HG02678 (cell line): ENCODE results near the gene ADCY5.
"Not testable (repeated sequence)": the region's sequence is repeated elsewhere in the genome, so short reads cannot be mapped to it uniquely, and the experiment has no call there.

Experiments
- ATAC-seq: cut with Tn5 transposase; IDR thresholded peaks from one replicate; pipeline ENCODE4 v1.9.1; 2021; ENCODE audit warnings: mild to moderate bottlenecking, moderate library complexity; ENCODE audit not compliant: unreplicated experiment

ADCY5 gene

GRCh38 chr3:123277106-123277505 lies 171.8 kb downstream of the ADCY5 start:
- ATAC-seq: no peak

GRCh38 chr3:123276346-123277006 lies 172.4 kb downstream of the ADCY5 start:
- no peak for ATAC-seq

GRCh38 chr3:123275691-123276090 lies 173.2 kb downstream of the ADCY5 start:
- no peak for ATAC-seq

GRCh38 chr3:123272547-123272946 lies 176.3 kb downstream of the ADCY5 start:
- no peak for ATAC-seq

- ATAC-seq: no peak
These were observed 177.3 kb downstream of the ADCY5 start for GRCh38 chr3:123271466-123272159.

- ATAC-seq: no peak
These were observed 178.1 kb downstream of the ADCY5 start for GRCh38 chr3:123270818-123271217.

- no peak for ATAC-seq
These were observed 181.1 kb downstream of the ADCY5 start for GRCh38 chr3:123267821-123268220.

GRCh38 chr3:123263941-123264340 lies 184.9 kb downstream of the ADCY5 start:
- no peak for ATAC-seq

GRCh38 chr3:123262868-123263267 lies 186.0 kb downstream of the ADCY5 start:
- no peak for ATAC-seq

GRCh38 chr3:123262226-123262625 lies 186.7 kb downstream of the ADCY5 start:
- ATAC-seq: no peak

- no peak for ATAC-seq
These were observed 187.2 kb downstream of the ADCY5 start for GRCh38 chr3:123261666-123262065.

GRCh38 chr3:123258811-123259420 lies 190.0 kb downstream of the ADCY5 start:
- no peak for ATAC-seq

GRCh38 chr3:123258359-123258758 lies 190.5 kb downstream of the ADCY5 start:
- no peak for ATAC-seq

GRCh38 chr3:123256256-123256655 lies 192.6 kb downstream of the ADCY5 start:
- no peak for ATAC-seq

GRCh38 chr3:123246866-123247265 lies 202.0 kb downstream of the ADCY5 start:
- ATAC-seq: no peak

- no peak for ATAC-seq
These were observed 204.8 kb downstream of the ADCY5 start for GRCh38 chr3:123244128-123244527.

GRCh38 chr3:123239756-123240155 lies 209.1 kb downstream of the ADCY5 start:
- ATAC-seq: no peak

GRCh38 chr3:123239186-123239585 lies 209.7 kb downstream of the ADCY5 start:
- not testable (repeated sequence) for ATAC-seq

- ATAC-seq: no peak
These were observed 212.0 kb downstream of the ADCY5 start for GRCh38 chr3:123236902-123237301.
